ENCODE measurements around the gene MPPE1. TPM values are rescaled to one million over a fixed set of nuclear protein-coding genes. Genes with fewer than 3 reads are reported as not detected.
"Not testable (repeated sequence)": the region's sequence is repeated elsewhere in the genome, so short reads cannot be mapped to it uniquely, and the experiment has no call there.

MPPE1 gene
- total RNA-seq, 1 experiment from 2014 or later, result 18.1 TPM

DNA sequence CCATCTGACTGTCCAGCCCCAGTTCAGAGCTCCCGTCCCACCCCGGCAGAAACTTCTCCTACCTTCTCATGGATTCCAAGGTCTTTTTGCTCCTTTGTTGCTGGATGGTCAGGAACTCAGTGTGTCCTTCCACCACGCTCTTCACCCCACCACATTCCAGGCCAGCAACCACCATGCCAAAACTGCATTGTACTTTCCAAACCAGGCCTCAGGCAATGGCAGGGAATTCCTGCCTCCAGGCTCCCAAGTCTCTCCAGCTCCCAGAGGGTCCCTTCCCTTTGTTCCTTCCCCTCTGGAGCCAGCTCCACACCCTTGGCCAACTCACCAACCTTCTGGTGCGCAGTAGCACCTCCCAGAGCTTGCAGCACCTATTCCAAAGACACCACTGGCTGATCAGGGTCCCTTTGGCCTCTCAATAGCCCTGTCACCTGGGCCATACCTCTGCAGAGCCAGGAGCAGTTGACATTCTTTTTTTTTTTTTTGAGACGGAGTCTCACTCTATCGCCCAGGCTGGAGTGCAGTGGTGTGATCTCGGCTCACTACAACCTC, 48.8 kb downstream of the MPPE1 start:
- DNase-seq (ENCODE audit: low read depth), result peak; percentile 17

DNA sequence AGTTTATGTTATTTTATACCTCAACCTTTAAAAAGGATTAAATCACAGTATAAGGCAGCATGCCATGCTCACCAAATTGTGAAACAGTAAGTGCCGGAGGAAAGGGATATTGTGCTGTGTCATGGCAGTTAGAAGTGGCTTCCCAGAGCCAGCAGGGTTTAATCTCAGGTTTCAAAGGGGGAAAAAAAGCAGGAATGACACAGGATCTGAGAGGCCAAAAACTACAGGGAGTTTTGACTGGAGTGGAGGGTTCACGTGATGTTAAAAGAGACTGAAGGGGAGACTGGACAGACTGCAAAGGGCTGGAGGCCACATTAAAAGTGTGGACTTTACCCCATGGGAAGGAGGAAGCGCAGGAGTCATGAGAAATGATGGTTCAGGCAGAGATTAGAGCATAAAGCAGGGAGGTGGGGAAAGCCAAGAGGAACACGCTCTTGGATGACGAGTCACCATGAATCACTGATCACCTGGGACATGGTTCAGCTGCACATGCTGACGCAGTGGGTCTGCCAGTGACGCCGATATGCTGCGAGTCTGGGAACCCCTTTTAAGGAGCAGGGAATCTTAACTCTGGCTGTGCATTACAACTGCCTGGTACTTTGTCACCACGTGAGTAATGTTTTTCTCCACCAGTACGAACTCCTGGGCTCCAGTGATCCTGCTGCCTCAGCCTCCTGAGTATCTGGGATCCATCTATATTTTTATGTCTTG, 50.8 kb downstream of the MPPE1 start:
- peak; percentile 99 for DNase-seq (ENCODE audit: low read depth)

DNA sequence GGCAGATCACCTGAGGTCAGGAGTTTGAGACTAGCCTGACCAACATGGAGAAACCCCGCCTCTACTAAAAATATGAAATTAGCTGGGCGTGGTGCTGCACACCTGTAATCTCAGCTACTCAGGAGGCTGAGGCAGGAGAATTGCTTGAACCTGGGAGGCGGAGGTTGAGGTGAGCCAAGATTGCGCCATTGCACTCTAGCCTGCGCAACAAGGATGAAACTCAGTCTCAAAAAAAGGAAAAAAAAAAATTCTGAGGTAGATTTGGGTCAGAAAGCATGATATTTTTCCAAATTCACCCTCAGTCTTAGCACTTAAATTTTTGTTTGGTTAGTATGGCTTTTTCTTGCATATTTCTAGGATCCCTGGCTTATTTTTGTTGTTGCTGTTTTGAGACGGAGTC, 53.6 kb downstream of the MPPE1 start:
- DNase-seq (ENCODE audit: low read depth), result not testable (repeated sequence)

- DNase-seq (ENCODE audit: low read depth), result peak; percentile 21
Measured at GRCh38 chr18:11851806-11852337, 56.2 kb downstream of the MPPE1 start.

DNA sequence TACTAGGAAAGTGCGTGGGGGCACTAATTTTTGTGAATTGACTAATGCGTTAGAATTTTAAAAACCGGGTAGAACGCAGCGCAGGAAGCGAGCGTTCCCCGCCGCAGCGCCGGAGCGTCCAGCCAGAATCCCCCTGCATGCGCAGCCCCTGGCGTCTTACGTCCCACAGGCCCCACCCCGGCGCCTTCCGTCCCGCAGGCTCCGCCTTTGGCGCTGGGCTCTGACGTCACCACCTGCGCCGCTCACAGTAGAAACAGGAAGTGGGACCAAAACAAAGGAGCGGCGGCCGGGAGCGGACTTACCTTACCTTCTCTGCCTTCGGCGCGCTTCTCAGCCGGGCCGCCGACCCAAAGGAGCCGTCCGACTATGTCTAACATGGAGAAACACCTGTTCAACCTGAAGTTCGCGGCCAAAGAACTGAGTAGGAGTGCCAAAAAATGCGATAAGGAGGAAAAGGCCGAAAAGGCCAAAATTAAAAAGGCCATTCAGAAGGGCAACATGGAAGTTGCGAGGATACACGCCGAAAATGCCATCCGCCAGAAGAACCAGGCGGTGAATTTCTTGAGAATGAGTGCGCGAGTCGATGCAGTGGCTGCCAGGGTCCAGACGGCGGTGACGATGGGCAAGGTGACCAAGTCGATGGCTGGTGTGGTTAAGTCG, 56.8 kb downstream of the MPPE1 start, which contains the start of gene CHMP1B:
CHMP1B (plus strand) TSS at position 268 of the 660 bp plus-strand sequence; CDS start at position 367, 99 bp downstream.
- DNase-seq (ENCODE audit: low read depth), result peak; percentile 95

DNA sequence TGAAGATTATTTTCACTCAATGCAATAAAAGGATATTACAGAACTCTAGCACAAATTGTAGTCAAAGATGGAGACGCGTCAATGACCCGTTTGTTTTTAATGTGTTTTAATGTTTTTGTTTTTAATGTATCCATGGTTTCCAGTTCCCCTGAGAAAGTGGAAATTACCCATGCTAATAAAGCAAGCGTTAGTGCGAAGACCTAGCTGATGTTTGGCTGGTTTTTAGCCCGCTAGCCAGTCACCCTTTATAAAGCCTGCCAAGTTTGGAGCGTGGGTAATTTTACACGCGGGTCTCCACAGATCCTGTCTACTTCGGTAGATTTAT, 57.3 kb downstream of the MPPE1 start:
- no peak for DNase-seq (ENCODE audit: low read depth)

- DNase-seq (ENCODE audit: low read depth), result peak; percentile 91
Measured at GRCh38 chr18:11849841-11850634, 58.1 kb downstream of the MPPE1 start.

DNA sequence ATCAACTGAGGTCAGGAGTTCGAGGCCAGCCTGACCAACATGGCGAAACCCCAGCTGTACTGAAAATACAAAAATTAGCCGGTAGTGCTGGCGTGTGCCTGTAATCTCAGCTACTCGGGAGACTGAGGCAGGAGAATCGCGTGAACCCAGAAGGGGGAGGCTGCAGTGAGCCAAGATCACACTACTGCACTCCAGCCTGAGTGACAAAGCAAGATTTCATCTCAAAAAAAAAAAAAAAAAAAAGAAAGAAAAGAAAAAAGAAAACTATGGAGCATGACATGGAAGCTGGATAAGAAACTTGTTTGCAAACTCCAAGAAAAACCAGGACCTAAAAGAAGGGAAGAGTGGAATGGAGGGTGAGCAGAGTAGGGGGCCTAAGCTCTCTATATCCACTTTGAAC, 58.8 kb downstream of the MPPE1 start:
- DNase-seq (ENCODE audit: low read depth), result no peak

DNA sequence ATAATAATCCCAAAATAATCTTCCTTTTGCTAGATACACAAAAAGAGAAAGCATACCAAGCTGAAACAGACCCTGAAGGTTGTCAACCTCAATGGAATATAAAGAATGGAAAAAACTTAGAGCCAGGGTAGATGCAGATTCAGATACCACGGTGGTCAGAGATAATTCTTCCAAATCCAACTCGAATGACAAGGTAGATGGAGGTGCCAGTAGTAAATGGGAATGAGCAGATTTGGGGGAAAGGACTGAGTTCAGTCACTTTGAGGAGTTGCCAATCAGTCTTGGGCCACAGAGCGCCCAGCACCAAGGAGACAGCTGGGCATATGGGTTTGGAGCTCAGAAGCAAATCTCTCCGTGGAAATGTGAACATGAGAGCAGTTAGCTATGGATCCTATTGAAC, 60.3 kb downstream of the MPPE1 start:
- DNase-seq (ENCODE audit: low read depth), result no peak

DNA sequence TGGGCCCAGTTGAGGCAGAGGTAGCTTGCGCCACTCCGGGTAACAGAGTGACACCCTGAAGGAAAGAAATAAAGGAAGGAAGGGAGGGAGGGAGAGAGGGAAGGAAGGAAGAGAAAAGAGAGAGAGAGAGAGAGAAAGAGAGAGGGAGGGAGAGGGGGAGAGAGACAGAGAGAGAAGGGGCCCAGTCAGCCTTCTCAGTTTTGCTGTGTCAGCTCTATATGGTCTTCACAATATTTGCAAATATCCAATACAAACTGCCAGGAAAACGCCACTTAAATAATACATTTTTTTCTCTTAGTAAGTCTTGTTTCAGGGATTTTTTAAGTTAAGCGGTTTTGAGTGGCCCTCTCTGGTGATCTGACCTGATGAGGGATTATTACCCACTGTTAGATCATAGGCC, 62.5 kb downstream of the MPPE1 start:
- DNase-seq (ENCODE audit: low read depth), result no peak

DNA sequence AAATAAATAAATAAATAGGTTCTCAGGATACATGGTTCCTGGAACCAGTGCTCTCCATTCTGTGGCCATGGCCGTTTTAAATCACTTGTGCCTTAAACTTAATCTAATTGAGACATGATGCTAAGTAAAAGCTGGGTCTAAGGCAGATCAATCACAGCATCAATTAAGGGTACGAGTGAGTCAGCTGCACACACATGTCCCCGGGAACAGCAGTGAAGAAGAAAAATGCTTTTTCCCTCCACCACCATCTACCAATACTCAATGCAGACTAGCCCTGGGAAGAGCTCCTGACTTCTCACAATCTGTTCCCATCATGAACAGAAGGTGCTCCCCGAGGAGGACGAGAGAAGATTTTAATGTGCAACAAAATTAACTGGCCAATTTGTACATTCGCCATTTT, 63.7 kb downstream of the MPPE1 start:
- no peak for DNase-seq (ENCODE audit: low read depth)

- no peak for DNase-seq (ENCODE audit: low read depth)
Measured at GRCh38 chr18:11842562-11842961, 65.6 kb downstream of the MPPE1 start.

GRCh38 chr18:11840493-11840892, 67.6 kb downstream of the MPPE1 start:
- no peak for DNase-seq (ENCODE audit: low read depth)

DNA sequence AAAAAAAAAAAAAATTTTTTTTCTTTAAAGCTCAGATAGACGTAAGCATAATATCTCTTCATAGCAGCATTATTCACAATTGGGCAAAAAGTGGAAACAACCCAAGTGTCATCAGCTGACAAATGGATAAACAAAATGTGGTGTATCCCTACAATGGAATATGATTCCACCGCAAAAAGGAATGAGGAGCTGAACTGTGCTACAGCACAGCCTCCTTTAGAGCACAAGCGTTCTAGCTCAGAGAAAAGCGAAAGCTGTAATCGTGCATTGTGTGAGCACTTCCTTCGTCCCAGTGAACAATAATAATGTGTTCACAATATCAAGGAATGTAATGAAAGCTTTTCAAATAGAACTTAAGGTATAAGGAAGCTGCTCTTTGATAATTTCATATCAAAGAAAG, 68.6 kb downstream of the MPPE1 start:
- DNase-seq (ENCODE audit: low read depth), result no peak

GRCh38 chr18:11834772-11835171, 73.3 kb downstream of the MPPE1 start:
- DNase-seq (ENCODE audit: low read depth), result no peak

Other genes with a start within 250 kb of the MPPE1 start
- 0.10 and 1.0 TPM in 2 replicates for gene GNAL, start 219.1 kb downstream of the MPPE1 start, total RNA-seq (2014; rRNA removed; shearing (Covaris generic))
- 24.9 and 31.4 TPM in 2 replicates for gene CHMP1B, start 56.9 kb downstream of the MPPE1 start, total RNA-seq (2014; rRNA removed; shearing (Covaris generic))
- 0.93 and 3.2 TPM in 2 replicates for gene IMPA2, start 73.2 kb upstream of the MPPE1 start, total RNA-seq (2014; rRNA removed; shearing (Covaris generic))
- 0.03 and 0.10 TPM in 2 replicates for gene ANKRD62, start 185.5 kb upstream of the MPPE1 start, total RNA-seq (2014; rRNA removed; shearing (Covaris generic))

All from HT1080 (cell line).